ES-I3 (cell line): Measurements from ENCODE around the gene IL3RA.
"Not testable (repeated sequence)": the region's sequence is repeated elsewhere in the genome, so short reads cannot be mapped to it uniquely, and the experiment has no call there.

Source experiments
- H3K36me3 ChIP-seq: 2 replicates; pipeline ENCODE4 v1.6.1; 2013; ENCODE audit warnings: mild to moderate bottlenecking, low read length, control low read depth, moderate library complexity; ENCODE audit not compliant: insufficient read depth
- H3K4me1 ChIP-seq: 2 replicates; pipeline ENCODE4 v1.6.1; 2013; ENCODE audit warnings: mild to moderate bottlenecking, control low read depth, low read length; ENCODE audit not compliant: insufficient read depth
- H3K9ac ChIP-seq: 2 replicates; pipeline ENCODE4 v1.6.1; 2013; ENCODE audit warnings: low read depth, mild to moderate bottlenecking, low read length, moderate library complexity
- H3K9me3 ChIP-seq: 2 replicates; pipeline ENCODE4 v1.6.1; 2013; ENCODE audit warnings: mild to moderate bottlenecking, low read length, moderate library complexity; ENCODE audit not compliant: control insufficient read depth, insufficient read depth

Gene IL3RA

GRCh38 chrX:1354036-1355019 lies 17.7 kb downstream of the IL3RA start:
- H3K36me3 ChIP-seq = no peaks in the 10 kb centered on the region
- H3K9me3 ChIP-seq = peaks cover 3% of the 10 kb centered on the region
- no peak overlapping the region for H3K9ac ChIP-seq
- H3K4me1 ChIP-seq = peaks cover 8% of the 10 kb centered on the region; the same call in 1 of the 2 replicates

GRCh38 chrX:1355131-1356046 lies 18.8 kb downstream of the IL3RA start:
- H3K4me1 ChIP-seq = peaks cover 8% of the 10 kb centered on the region; the same call in 1 of the 2 replicates
- H3K9me3 ChIP-seq = peaks cover 3% of the 10 kb centered on the region
- H3K9ac ChIP-seq = peak overlapping the region; percentile 28
- H3K36me3 ChIP-seq = no peaks in the 10 kb centered on the region

GRCh38 chrX:1357993-1358392 lies 21.4 kb downstream of the IL3RA start:
- Histone ChIP-seq H3K4me1 (peaks cover 8% of the 10 kb centered on the region; the same call in 1 of the 2 replicates), H3K9me3 (peaks cover 3% of the 10 kb centered on the region), H3K9ac (no peak overlapping the region), H3K36me3 (no peaks in the 10 kb centered on the region)

- H3K36me3 ChIP-seq = no peaks in the 10 kb centered on the region
- H3K4me1 ChIP-seq = peaks cover 8% of the 10 kb centered on the region; the same call in 1 of the 2 replicates
Observed at GRCh38 chrX:1358793-1359476, 22.4 kb downstream of the IL3RA start.

GRCh38 chrX:1359477-1359873 lies 22.9 kb downstream of the IL3RA start:
- peaks cover 3% of the 10 kb centered on the region for H3K9me3 ChIP-seq
- no peak overlapping the region for H3K9ac ChIP-seq
- H3K4me1 ChIP-seq = peaks cover 8% of the 10 kb centered on the region; the same call in 1 of the 2 replicates
- no peaks in the 10 kb centered on the region for H3K36me3 ChIP-seq

More at GRCh38 chrX:1358793-1359476, 22.4 kb downstream of the IL3RA start:
- Histone ChIP-seq H3K9ac (no peak overlapping the region), H3K9me3 (peaks cover 3% of the 10 kb centered on the region)

- peaks cover 8% of the 10 kb centered on the region; the same call in 1 of the 2 replicates for H3K4me1 ChIP-seq
- H3K9me3 ChIP-seq = peaks cover 3% of the 10 kb centered on the region
- no peaks in the 10 kb centered on the region for H3K36me3 ChIP-seq
- H3K9ac ChIP-seq = no peak overlapping the region
Observed at GRCh38 chrX:1360171-1360570, 23.6 kb downstream of the IL3RA start.

- H3K9ac ChIP-seq = no peak overlapping the region
Observed at GRCh38 chrX:1361275-1361674, 24.7 kb downstream of the IL3RA start.

GRCh38 chrX:1361910-1362309 lies 25.3 kb downstream of the IL3RA start:
- no peak overlapping the region for H3K9ac ChIP-seq
- H3K4me1 ChIP-seq = no peaks in the 10 kb centered on the region
- H3K9me3 ChIP-seq = peaks cover 3% of the 10 kb centered on the region
- no peaks in the 10 kb centered on the region for H3K36me3 ChIP-seq

More at GRCh38 chrX:1361275-1361674, 24.7 kb downstream of the IL3RA start:
- Histone ChIP-seq H3K36me3 (no peaks in the 10 kb centered on the region), H3K4me1 (no peaks in the 10 kb centered on the region), H3K9me3 (peaks cover 3% of the 10 kb centered on the region)

- not testable (repeated sequence) for H3K9ac ChIP-seq, H3K36me3 ChIP-seq, H3K9me3 ChIP-seq, H3K4me1 ChIP-seq
Observed at GRCh38 chrX:1366363-1366762, 29.8 kb downstream of the IL3RA start.

GRCh38 chrX:1368385-1368698 lies 31.8 kb downstream of the IL3RA start:
- Histone ChIP-seq H3K4me1 (no peaks in the 10 kb centered on the region), H3K9me3 (no peaks in the 10 kb centered on the region), H3K9ac (no peak overlapping the region), H3K36me3 (no peaks in the 10 kb centered on the region)

GRCh38 chrX:1378306-1378759 lies 41.7 kb downstream of the IL3RA start:
- Histone ChIP-seq H3K9ac (no peak overlapping the region), H3K36me3 (0 out of 2 replicates have a peak, but pooled peaks cover under 1% of the 10 kb centered on the region), H3K9me3 (no peaks in the 10 kb centered on the region), H3K4me1 (no peaks in the 10 kb centered on the region)

GRCh38 chrX:1380672-1381233 lies 44.2 kb downstream of the IL3RA start:
- no peaks in the 10 kb centered on the region for H3K4me1 ChIP-seq
- H3K9me3 ChIP-seq = no peaks in the 10 kb centered on the region
- no peak overlapping the region for H3K9ac ChIP-seq
- peaks cover 9% of the 10 kb centered on the region for H3K36me3 ChIP-seq

- no peaks in the 10 kb centered on the region for H3K4me1 ChIP-seq
- no peak overlapping the region for H3K9ac ChIP-seq
- peaks cover 43% of the 10 kb centered on the region for H3K36me3 ChIP-seq
- no peaks in the 10 kb centered on the region for H3K9me3 ChIP-seq
Observed at GRCh38 chrX:1384658-1385252, 48.2 kb downstream of the IL3RA start.
